IMR-90 (cell line): ENCODE results near the gene TARDBP.

Experiments used
- CEBPB ChIP-seq: IDR thresholded peaks from 2 replicates; pipeline ENCODE4 v1.6.1; 2012; ENCODE audit warnings: low read depth, low read length, improper control_type of control experiment
- MAZ ChIP-seq: IDR thresholded peaks from 2 replicates; pipeline ENCODE4 v1.6.1; 2012; ENCODE audit warnings: low read depth, mild to moderate bottlenecking, low read length, improper control_type of control experiment, moderate library complexity, borderline replicate concordance
- MXI1 ChIP-seq: IDR thresholded peaks from 2 replicates; pipeline ENCODE4 v1.6.1; 2012; ENCODE audit warnings: low read depth, mild to moderate bottlenecking, low read length, moderate library complexity, borderline replicate concordance
- POLR2A ChIP-seq: IDR thresholded peaks from 2 replicates; pipeline ENCODE4 v1.6.1; 2012; ENCODE audit warnings: mild to moderate bottlenecking, low read depth, low read length
- RAD21 ChIP-seq: IDR thresholded peaks from 2 replicates; pipeline ENCODE4 v1.6.1; 2012; ENCODE audit warnings: low read length, improper control_type of control experiment
- RFX5 ChIP-seq: IDR thresholded peaks from 2 replicates; pipeline ENCODE4 v1.8.0; 2012; ENCODE audit warnings: low read depth, mild to moderate bottlenecking, low read length, moderate library complexity
- SMC3 ChIP-seq: fragments of 150-350 bp; IDR thresholded peaks from 2 replicates; pipeline ENCODE4 v1.6.1; 2016; ENCODE audit warnings: low read depth, mild to moderate bottlenecking, antibody characterized with exemption, low read length, moderate library complexity
- TF ChIP-seq, protein P1 (sequence below): fragments of 150-350 bp; IDR thresholded peaks from 2 replicates; pipeline ENCODE4 v1.6.1; 2016; ENCODE audit warnings: low read depth, mild to moderate bottlenecking, low read length, moderate library complexity, borderline replicate concordance
- TF ChIP-seq, protein P2 (sequence below): conservative IDR thresholded peaks from 2 replicates; pipeline ENCODE4 v1.5.1; 2012; ENCODE audit warnings: mild to moderate bottlenecking, low read depth, low read length, improper control_type of control experiment
- TF ChIP-seq, protein P3 (sequence below): fragments of 150-350 bp; IDR thresholded peaks from 2 replicates; pipeline ENCODE4 v1.6.1; 2017; ENCODE audit warnings: mild to moderate bottlenecking, antibody characterized with exemption, low read length, low read depth

GRCh38 chr1:11058595-11059154 is 46.2 kb downstream of the TARDBP start:
- TF ChIP-seq, protein P1, sequence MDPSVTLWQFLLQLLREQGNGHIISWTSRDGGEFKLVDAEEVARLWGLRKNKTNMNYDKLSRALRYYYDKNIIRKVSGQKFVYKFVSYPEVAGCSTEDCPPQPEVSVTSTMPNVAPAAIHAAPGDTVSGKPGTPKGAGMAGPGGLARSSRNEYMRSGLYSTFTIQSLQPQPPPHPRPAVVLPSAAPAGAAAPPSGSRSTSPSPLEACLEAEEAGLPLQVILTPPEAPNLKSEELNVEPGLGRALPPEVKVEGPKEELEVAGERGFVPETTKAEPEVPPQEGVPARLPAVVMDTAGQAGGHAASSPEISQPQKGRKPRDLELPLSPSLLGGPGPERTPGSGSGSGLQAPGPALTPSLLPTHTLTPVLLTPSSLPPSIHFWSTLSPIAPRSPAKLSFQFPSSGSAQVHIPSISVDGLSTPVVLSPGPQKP = no peak
- TF ChIP-seq, protein P2, sequence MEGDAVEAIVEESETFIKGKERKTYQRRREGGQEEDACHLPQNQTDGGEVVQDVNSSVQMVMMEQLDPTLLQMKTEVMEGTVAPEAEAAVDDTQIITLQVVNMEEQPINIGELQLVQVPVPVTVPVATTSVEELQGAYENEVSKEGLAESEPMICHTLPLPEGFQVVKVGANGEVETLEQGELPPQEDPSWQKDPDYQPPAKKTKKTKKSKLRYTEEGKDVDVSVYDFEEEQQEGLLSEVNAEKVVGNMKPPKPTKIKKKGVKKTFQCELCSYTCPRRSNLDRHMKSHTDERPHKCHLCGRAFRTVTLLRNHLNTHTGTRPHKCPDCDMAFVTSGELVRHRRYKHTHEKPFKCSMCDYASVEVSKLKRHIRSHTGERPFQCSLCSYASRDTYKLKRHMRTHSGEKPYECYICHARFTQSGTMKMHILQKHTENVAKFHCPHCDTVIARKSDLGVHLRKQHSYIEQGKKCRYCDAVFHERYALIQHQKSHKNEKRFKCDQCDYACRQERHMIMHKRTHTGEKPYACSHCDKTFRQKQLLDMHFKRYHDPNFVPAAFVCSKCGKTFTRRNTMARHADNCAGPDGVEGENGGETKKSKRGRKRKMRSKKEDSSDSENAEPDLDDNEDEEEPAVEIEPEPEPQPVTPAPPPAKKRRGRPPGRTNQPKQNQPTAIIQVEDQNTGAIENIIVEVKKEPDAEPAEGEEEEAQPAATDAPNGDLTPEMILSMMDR = no peak
- no peak for TF ChIP-seq POLR2A
- TF ChIP-seq, protein P3, sequence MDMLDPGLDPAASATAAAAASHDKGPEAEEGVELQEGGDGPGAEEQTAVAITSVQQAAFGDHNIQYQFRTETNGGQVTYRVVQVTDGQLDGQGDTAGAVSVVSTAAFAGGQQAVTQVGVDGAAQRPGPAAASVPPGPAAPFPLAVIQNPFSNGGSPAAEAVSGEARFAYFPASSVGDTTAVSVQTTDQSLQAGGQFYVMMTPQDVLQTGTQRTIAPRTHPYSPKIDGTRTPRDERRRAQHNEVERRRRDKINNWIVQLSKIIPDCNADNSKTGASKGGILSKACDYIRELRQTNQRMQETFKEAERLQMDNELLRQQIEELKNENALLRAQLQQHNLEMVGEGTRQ = no peak
- no peak for TF ChIP-seq CEBPB
- no peak for TF ChIP-seq MAZ
- TF ChIP-seq RAD21 = no peak
- TF ChIP-seq MXI1 = no peak
- TF ChIP-seq RFX5 = no peak
- TF ChIP-seq SMC3 = no peak
